Panc1 (cell line): Measurements from ENCODE around the gene BACH2. TPM values are rescaled to one million over a fixed set of nuclear protein-coding genes. Genes with fewer than 3 reads are reported as not detected.

Experiments used
- ATAC-seq: fragments of 200-7000 bp; cut with Tn5 transposase; 2 replicates; pipeline ENCODE4 v1.9.1; 2020; ENCODE audit warnings: mild to moderate bottlenecking, moderate library complexity
- BruUV-seq: library from RNA; stranded (reverse); fragments of 400-500 nt; replicated peaks from 2 replicates; lab custom pipeline; 2021; lab: Mats Ljungman, UMichigan
- CTCF ChIA-PET: fragments of 300-600 bp; sonication (Branson Sonifier 250); formaldehyde crosslinking; loops from one replicate; lab custom pipeline; 2022; ENCODE audit warnings: antibody characterized with exemption; lab: Charles Lee
- POLR2A ChIA-PET: fragments of 300-600 bp; sonication (Branson Sonifier 250); formaldehyde crosslinking; loops from one replicate; lab custom pipeline; 2022; ENCODE audit warnings: antibody characterized with exemption; lab: Charles Lee
- DNase-seq: peaks from one replicate; pipeline ENCODE4 v3.0.0-alpha.2; 2010; ENCODE audit warnings: low read depth, low spot score
- H3K27ac ChIP-seq: 2 replicates; pipeline ENCODE4 v1.5.1; 2011; ENCODE audit warnings: mild to moderate bottlenecking, low read length, inconsistent platforms
- H3K27me3 ChIP-seq: fragments of 200-500 bp; sonication (Bioruptor generic); 2 replicates; pipeline ENCODE4 v1.6.0; 2014; ENCODE audit warnings: low read length, inconsistent platforms; ENCODE audit not compliant: control insufficient read depth, insufficient read depth
- H3K36me3 ChIP-seq: fragments of 200-500 bp; sonication (Bioruptor generic); 2 replicates; pipeline ENCODE4 v1.5.1; 2014; ENCODE audit warnings: inconsistent platforms, mild to moderate bottlenecking, low read length, moderate library complexity; ENCODE audit not compliant: control insufficient read depth, insufficient read depth
- H3K4me1 ChIP-seq: 2 replicates; pipeline ENCODE4 v1.5.1; 2011; ENCODE audit warnings: inconsistent platforms, mild to moderate bottlenecking, low read length, moderate library complexity; ENCODE audit not compliant: control insufficient read depth, insufficient read depth
- H3K4me3 ChIP-seq, 2 experiments: 2 replicates each; pipeline ENCODE4 v1.5.1; 2011 to 2012; ENCODE audit warnings: low read depth in 2 of 2, low read length in 2 of 2, mild to moderate bottlenecking in 2 of 2, inconsistent platforms in 1 of 2, moderate library complexity in 1 of 2
- H3K9me3 ChIP-seq: fragments of 200-500 bp; sonication (Bioruptor generic); 2 replicates; pipeline ENCODE4 v1.5.1; 2014; ENCODE audit warnings: low read depth, mild to moderate bottlenecking, inconsistent platforms, low read length, moderate library complexity; ENCODE audit not compliant: control insufficient read depth, insufficient read depth
- CTCF ChIP-seq: fragments of 450-650 bp; IDR thresholded peaks from 2 replicates; pipeline ENCODE4 v1.5.1; 2017; ENCODE audit warnings: mild to moderate bottlenecking
- POLR2AphosphoS5 ChIP-seq: IDR thresholded peaks from 2 replicates; pipeline ENCODE4 v1.6.1; 2012; ENCODE audit warnings: mild to moderate bottlenecking, low read depth, low read length, moderate library complexity
- REST ChIP-seq, 2 experiments: IDR thresholded peaks; 2 replicates each; pipeline ENCODE4 v1.6.1; 2011 to 2012; ENCODE audit warnings: low read depth in 2 of 2, control low read depth in 1 of 2, low read length in 1 of 2, mild to moderate bottlenecking in 1 of 2, moderate library complexity in 1 of 2; ENCODE audit not compliant: insufficient read depth in 1 of 2
- SIN3A ChIP-seq: IDR thresholded peaks from 2 replicates; pipeline ENCODE4 v1.6.1; 2012; ENCODE audit warnings: low read depth, mild to moderate bottlenecking, low read length, moderate library complexity, borderline replicate concordance; ENCODE audit not compliant: insufficient read depth
- TCF7L2 ChIP-seq: IDR thresholded peaks from 2 replicates; pipeline ENCODE4 v1.6.1; 2011; ENCODE audit warnings: mild to moderate bottlenecking, low read depth, low read length, inconsistent platforms
- in situ Hi-C: cut with HindIII; loops from 2 replicates; pipeline ENCODE4 v1.10.0; 2016; ENCODE audit warnings: low sequenced_read_pairs, low pct_unique_long_range_greater_than_20kb
- intact Hi-C: fragments of 100-400 bp; cut with micrococcal nuclease; formaldehyde crosslinking; loops from one replicate; pipeline ENCODE4 v1.10.0; 2022; ENCODE audit not compliant: unreplicated experiment
- total RNA-seq: library from RNA; stranded (reverse); gene quantifications from one replicate; pipeline ENCODE4 v1.2.1, GENCODE V29; 2021; ENCODE audit not compliant: unreplicated experiment

The BACH2 gene
- total RNA-seq, 1 experiment from 2014 or later = 1.6 TPM

- no peak overlapping the region for H3K27ac ChIP-seq
- intact Hi-C loops = no loop called here
- DNase-seq (no peak), ATAC-seq (no peak)
- in situ Hi-C loops = no loop called here
- no peaks in the 10 kb centered on the region for H3K36me3 ChIP-seq
- CTCF ChIA-PET = interaction anchor here (1.0 kb wide), 1 partner anchor 19 kb away, joined by 5 read pairs; no protein-coding TSS in a partner anchor
- TF ChIP-seq CTCF (no peak), POLR2AphosphoS5 (no peak), REST (IDR thresholded peaks at IDR 0.05; ENCODE audit: insufficient read depth in 1 of 2, low read depth in 2 of 2, low read length in 1 of 2) (no peak), TCF7L2 (no peak), SIN3A (no peak)
- no peaks in the 10 kb centered on the region for H3K9me3 ChIP-seq
- H3K4me1 ChIP-seq = no peaks in the 10 kb centered on the region
- BruUV-seq = no TSS peak
- POLR2A ChIA-PET = no interaction called here
- no peak overlapping the region for H3K4me3 ChIP-seq
- no peaks in the 10 kb centered on the region for H3K27me3 ChIP-seq
Observed at GRCh38 chr6:89921691-89922090, 375.0 kb downstream of the BACH2 start.

GRCh38 chr6:89921197-89921596 is 375.4 kb downstream of the BACH2 start:
- BruUV-seq = no TSS peak
- TF ChIP-seq POLR2AphosphoS5 (no peak), TCF7L2 (no peak), CTCF (no peak), SIN3A (no peak), REST (IDR thresholded peaks at IDR 0.05; ENCODE audit: insufficient read depth in 1 of 2, low read depth in 2 of 2, low read length in 1 of 2) (no peak)
- intact Hi-C loops (no loop called here), in situ Hi-C loops (no loop called here)
- Histone ChIP-seq H3K27me3 (no peaks in the 10 kb centered on the region), H3K36me3 (no peaks in the 10 kb centered on the region), H3K9me3 (no peaks in the 10 kb centered on the region), H3K4me3 (no peak overlapping the region), H3K4me1 (no peaks in the 10 kb centered on the region), H3K27ac (no peak overlapping the region)
- CTCF ChIA-PET = interaction anchor here (1.0 kb wide), 1 partner anchor 19 kb away, joined by 5 read pairs; no protein-coding TSS in a partner anchor
- no peak for ATAC-seq
- no peak for DNase-seq
- POLR2A ChIA-PET = no interaction called here
